H1 (cell line): ENCODE data around the gene INSIG1. TPM values are rescaled to one million over a fixed set of nuclear protein-coding genes. Genes with fewer than 3 reads are reported as not detected.

Experiments used
- CBX8 ChIP-seq: fragments of 300-800, 300-1000 bp; sonication (generic); IDR thresholded peaks from 2 replicates; pipeline ENCODE4 v1.7.1; 2016; ENCODE audit warnings: low read depth, low read length, borderline replicate concordance
- CTCF ChIP-seq, 3 experiments: IDR thresholded peaks; 1 replicate in 2 of 3; 2 replicates in 1 of 3; pipeline versions ENCODE4 v1.5.1 to v1.6.1; 2011; ENCODE audit warnings: low read length in 3 of 3, mild to moderate bottlenecking in 3 of 3, inconsistent platforms in 2 of 3, low read depth in 1 of 3, moderate library complexity in 1 of 3; ENCODE audit not compliant: insufficient read depth in 1 of 3; ENCODE audit errors: control extremely low read depth in 1 of 3
- E2F6 ChIP-seq: IDR thresholded peaks from 2 replicates; pipeline ENCODE4 v1.6.1; 2012; ENCODE audit warnings: inconsistent platforms
- HDAC2 ChIP-seq, 2 experiments: fragments of 300-600 bp in 1 of 2; sonication (generic) in 1 of 2; IDR thresholded peaks; 2 replicates each; pipeline ENCODE4 v1.6.1; 2011 to 2012; ENCODE audit warnings: low read depth in 2 of 2, low read length in 2 of 2, mild to moderate bottlenecking in 2 of 2, moderate library complexity in 2 of 2, borderline replicate concordance in 1 of 2, inconsistent platforms in 1 of 2
- MAFK ChIP-seq: IDR thresholded peaks from 2 replicates; pipeline ENCODE4 v1.6.1; 2012; ENCODE audit warnings: low read depth, mild to moderate bottlenecking, improper control_type of control experiment, low read length
- MAX ChIP-seq: IDR thresholded peaks from 2 replicates; pipeline ENCODE4 v1.6.1; 2012; ENCODE audit warnings: inconsistent platforms
- SRF ChIP-seq: IDR thresholded peaks from 2 replicates; pipeline ENCODE4 v1.6.1; 2011; ENCODE audit warnings: mild to moderate bottlenecking, low read depth, low read length, moderate library complexity
- TAF7 ChIP-seq: optimal IDR thresholded peaks from 2 replicates; pipeline ENCODE3; 2011; ENCODE audit warnings: low read depth, mild to moderate bottlenecking, inconsistent platforms, low read length, moderate library complexity, borderline replicate concordance
- polyA plus RNA-seq, 7 experiments: library from polyadenylated mRNA; depleted of rRNA in 3 of 7; stranded (reverse) in 5 of 7; unstranded in 2 of 7; fragments of >200 nt in 5 of 7; fragments of 200-250 nt in 2 of 7; gene quantifications; 1 replicate in 5 of 7; 2 replicates in 1 of 7; 4 replicates in 1 of 7; pipeline versions ENCODE4 v1.2.1 to v1.2.3, GENCODE V29; 2011 to 2013; ENCODE audit warnings: missing spikeins in 2 of 7, mixed read lengths in 2 of 7
- total RNA-seq: library from RNA; stranded (reverse); fragmentation: NEBNext Ultra II Directional; extraction: Animal tissue kit (Norgen Biotek cat#: 25700); gene quantifications from 2 replicates; pipeline ENCODE4 v1.2.1, GENCODE V29; 2021

INSIG1 gene
- total and polyA plus RNA-seq, 2 of the 8 experiments (the other 6 are each of a cell fraction or from before 2014, with no cell fraction given), result 40.0 to 58.4 TPM

- TF ChIP-seq HDAC2 (IDR thresholded peaks at IDR 0.05; ENCODE audit: borderline replicate concordance in 1 of 2, low read depth in 2 of 2, low read length in 2 of 2) (no peak), MAFK (no peak), CBX8 (no peak), TAF7 (no peak), SRF (no peak), CTCF (IDR thresholded peaks at IDR 0.05; ENCODE audit: control extremely low read depth in 1 of 3, insufficient read depth in 1 of 3, low read depth in 1 of 3, low read length in 3 of 3) (no peak), MAX (no peak), E2F6 (no peak)
These were observed 44.7 kb upstream of the INSIG1 start (continued) for GRCh38 chr7:155252892-155253501.
